Measurements from ENCODE around the gene SHB.

The SHB gene

GRCh38 chr9:37870799-37871176 lies 198.2 kb downstream of the SHB start:
- Histone ChIP-seq H3K27ac (ENCODE audit: extremely low read depth, low read depth, low read length) (no peak overlapping the region), H3K36me3 (ENCODE audit: control insufficient read depth in 2 of 2, insufficient read depth in 1 of 2, low read length in 2 of 2) (no peaks in the 10 kb centered on the region), H3K4me3 (ENCODE audit: low read depth, low read length) (no peak overlapping the region), H3K4me1 (ENCODE audit: control insufficient read depth, insufficient read depth, low read length) (no peaks in the 10 kb centered on the region), H3K9me3 (ENCODE audit: control insufficient read depth, insufficient read depth, low read depth, low read length) (no peaks in the 10 kb centered on the region)
- POLR2A ChIA-PET = no interaction called here
- TF ChIP-seq, protein P1, sequence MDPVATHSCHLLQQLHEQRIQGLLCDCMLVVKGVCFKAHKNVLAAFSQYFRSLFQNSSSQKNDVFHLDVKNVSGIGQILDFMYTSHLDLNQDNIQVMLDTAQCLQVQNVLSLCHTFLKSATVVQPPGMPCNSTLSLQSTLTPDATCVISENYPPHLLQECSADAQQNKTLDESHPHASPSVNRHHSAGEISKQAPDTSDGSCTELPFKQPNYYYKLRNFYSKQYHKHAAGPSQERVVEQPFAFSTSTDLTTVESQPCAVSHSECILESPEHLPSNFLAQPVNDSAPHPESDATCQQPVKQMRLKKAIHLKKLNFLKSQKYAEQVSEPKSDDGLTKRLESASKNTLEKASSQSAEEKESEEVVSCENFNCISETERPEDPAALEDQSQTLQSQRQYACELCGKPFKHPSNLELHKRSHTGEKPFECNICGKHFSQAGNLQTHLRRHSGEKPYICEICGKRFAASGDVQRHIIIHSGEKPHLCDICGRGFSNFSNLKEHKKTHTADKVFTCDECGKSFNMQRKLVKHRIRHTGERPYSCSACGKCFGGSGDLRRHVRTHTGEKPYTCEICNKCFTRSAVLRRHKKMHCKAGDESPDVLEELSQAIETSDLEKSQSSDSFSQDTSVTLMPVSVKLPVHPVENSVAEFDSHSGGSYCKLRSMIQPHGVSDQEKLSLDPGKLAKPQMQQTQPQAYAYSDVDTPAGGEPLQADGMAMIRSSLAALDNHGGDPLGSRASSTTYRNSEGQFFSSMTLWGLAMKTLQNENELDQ (tag by site-specific recombination; IDR thresholded peaks at IDR 0.05; ENCODE audit: low read depth) = no peak
- TF ChIP-seq ZNF23 (tag by site-specific recombination; IDR thresholded peaks at IDR 0.05; ENCODE audit: borderline replicate concordance) (no peak), HIC1 (tag by site-specific recombination; IDR thresholded peaks at IDR 0.05) (no peak), ZNF785 (tag by site-specific recombination; IDR thresholded peaks at IDR 0.05) (no peak)
- CTCF ChIA-PET = interaction anchor here (0.6 kb wide), 1 partner anchor 834 kb away, joined by 3 read pairs; no protein-coding TSS in a partner anchor

DNA sequence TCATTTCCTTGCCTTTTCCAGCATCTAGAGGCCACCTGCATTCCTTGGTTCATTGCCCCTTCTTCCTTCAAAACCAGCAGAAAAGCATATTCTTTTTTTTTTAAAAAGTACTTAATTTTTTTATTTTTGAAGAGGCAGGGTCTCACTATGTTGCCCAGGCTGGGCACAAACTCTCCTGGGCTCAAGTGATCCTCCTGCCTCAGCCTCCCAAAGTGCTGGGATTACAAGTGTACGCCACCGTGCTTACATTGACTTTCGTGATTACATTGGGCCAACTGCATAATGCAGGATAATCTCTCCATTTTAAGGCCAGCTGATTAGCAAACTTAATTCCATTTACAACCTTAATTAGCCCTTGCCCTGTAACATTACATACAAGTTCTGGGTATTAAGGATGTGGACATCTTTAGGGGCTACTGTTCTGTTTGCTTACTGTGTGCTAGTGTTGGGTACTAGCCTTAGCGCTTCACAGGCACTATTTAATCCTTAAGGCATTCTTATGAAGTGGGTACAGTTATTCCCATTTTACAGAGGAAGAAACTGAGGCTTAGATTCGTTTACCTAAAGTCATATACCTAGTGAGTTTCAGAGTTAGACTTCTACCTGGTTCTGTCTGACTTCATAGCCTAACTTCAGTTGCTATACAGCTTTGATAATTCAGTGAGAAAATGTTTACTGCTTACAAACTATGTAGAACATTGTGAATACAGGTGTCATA lies 198.8 kb downstream of the SHB start:
- Histone ChIP-seq H3K9me3 (ENCODE audit: control insufficient read depth, insufficient read depth, low read depth, low read length) (no peaks in the 10 kb centered on the region), H3K36me3 (ENCODE audit: control insufficient read depth in 2 of 2, insufficient read depth in 1 of 2, low read length in 2 of 2) (no peaks in the 10 kb centered on the region), H3K4me3 (ENCODE audit: low read depth, low read length) (no peak overlapping the region), H3K4me1 (ENCODE audit: control insufficient read depth, insufficient read depth, low read length) (no peaks in the 10 kb centered on the region), H3K27ac (ENCODE audit: extremely low read depth, low read depth, low read length) (no peak overlapping the region)
- ChIA-PET POLR2A (no interaction called here), CTCF (no interaction called here)
- no peak for TF ChIP-seq ZNF658 (tag by site-specific recombination; IDR thresholded peaks at IDR 0.05)
- TF ChIP-seq ZNF114 (tag by site-specific recombination; IDR thresholded peaks at IDR 0.05) = no peak
- TF ChIP-seq ZNF626 (tag by site-specific recombination; IDR thresholded peaks at IDR 0.05) = no peak
- no peak for TF ChIP-seq ZNF23 (tag by site-specific recombination; IDR thresholded peaks at IDR 0.05; ENCODE audit: borderline replicate concordance)
- TF ChIP-seq ZNF529 (tag by site-specific recombination; IDR thresholded peaks at IDR 0.05; ENCODE audit: insufficient replicate concordance) = no peak
- TF ChIP-seq ZBTB21 (tag by site-specific recombination; IDR thresholded peaks at IDR 0.05) = no peak
- no peak for TF ChIP-seq ZNF274 (IDR thresholded peaks at IDR 0.05; ENCODE audit: low read length)
- no peak for TF ChIP-seq ZNF274 (tag by site-specific recombination; IDR thresholded peaks at IDR 0.05; ENCODE audit: borderline replicate concordance)
